GM19455 (cell line): ENCODE data around the gene SGCD.

Experiments used
- ATAC-seq: cut with Tn5 transposase; IDR thresholded peaks from one replicate; pipeline ENCODE4 v1.9.1; 2021; ENCODE audit not compliant: unreplicated experiment

SGCD gene

GRCh38 chr5:156326718-156327259, at the start of gene SGCD:
TSS of gene SGCD (plus strand) at chr5:156327164.
- no peak for ATAC-seq

DNA sequence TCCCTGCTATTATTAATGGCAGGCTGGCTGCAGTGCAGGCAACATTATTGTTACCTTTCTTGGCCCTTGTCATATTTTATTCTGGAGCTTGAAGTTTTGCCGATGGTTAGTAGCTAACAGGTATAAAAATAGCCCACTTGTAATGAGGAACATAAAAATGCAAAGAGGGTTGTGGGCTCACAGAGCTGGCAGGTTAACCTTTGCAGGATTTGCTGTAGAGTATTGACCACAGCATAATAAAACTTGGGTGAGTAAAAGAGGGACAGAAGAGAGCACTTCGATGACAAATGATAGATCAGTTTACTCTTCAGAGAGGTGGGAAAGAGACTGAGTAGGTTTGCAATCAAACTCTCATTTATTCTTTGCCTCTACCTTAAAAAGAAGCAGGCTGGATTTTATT, 49.7 kb upstream of the SGCD start:
- ATAC-seq, result no peak

GRCh38 chr5:156295431-156295830, 31.5 kb upstream of the SGCD start:
- no peak for ATAC-seq

DNA sequence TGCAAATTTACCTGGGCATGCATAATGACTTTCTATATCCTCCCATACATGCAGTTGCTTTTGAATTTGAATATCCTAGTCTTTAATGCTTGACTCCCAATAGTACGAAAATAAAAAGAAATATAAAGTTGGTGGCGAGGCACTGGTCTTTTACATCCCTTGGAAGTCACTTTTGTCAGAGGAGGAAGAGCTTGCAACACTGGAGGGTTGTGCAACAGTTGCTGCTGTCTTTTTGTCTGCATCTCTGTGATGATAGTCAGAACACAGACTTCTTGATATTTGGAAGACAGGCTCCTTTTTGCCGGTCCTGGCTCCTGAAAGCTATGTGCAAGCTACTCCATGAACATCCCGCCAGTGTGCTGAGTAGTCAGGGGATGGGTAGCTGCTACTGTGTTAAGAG, 16.8 kb upstream of the SGCD start:
- no peak for ATAC-seq

GRCh38 chr5:156312897-156313694, 13.9 kb upstream of the SGCD start:
- ATAC-seq, result no peak

- ATAC-seq, result no peak
These were observed 12.5 kb upstream of the SGCD start for GRCh38 chr5:156314416-156314815.

DNA sequence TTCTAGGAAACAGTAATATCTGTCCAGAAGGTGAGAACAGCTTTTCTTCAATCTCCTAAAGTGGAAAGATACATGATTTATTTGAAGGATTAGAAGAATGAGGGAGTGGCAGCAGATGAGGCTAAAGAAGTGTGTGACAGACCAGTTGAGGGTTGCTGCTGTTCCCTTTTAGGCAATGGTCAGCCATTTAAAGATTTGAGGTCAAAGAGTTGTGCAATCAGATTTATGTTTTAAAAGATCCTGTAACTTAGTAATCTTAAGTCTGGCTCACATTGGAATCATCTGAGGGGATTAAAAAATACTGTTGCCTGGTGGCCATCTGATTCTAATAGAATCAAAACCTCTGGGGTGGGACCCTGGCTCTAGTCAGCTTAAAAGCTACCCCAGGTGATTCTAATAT, 4.3 kb upstream of the SGCD start:
- ATAC-seq, result no peak

DNA sequence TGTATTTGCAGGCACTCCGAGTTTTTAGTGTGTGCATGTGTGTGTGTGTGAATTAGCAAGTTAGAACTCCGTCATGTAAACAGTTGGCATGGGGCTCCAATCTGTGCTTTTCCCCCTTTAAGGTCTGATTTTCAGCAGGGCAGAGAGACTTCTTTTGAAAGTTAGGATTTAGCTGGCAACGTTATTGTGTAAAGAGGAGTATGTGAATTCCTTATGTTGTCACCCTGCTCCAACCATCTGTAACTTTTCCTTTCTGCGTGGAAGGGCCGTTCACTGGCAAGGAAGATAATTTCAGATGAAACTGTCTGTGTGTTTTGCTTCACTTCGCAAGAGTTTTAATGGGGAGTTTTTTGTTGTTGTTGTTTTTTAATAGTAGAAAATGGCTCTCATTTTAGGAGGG, 332 bp downstream of the SGCD start:
- ATAC-seq, result no peak

- no peak for ATAC-seq
These were observed 1.2 kb downstream of the SGCD start for GRCh38 chr5:156328161-156328560.

DNA sequence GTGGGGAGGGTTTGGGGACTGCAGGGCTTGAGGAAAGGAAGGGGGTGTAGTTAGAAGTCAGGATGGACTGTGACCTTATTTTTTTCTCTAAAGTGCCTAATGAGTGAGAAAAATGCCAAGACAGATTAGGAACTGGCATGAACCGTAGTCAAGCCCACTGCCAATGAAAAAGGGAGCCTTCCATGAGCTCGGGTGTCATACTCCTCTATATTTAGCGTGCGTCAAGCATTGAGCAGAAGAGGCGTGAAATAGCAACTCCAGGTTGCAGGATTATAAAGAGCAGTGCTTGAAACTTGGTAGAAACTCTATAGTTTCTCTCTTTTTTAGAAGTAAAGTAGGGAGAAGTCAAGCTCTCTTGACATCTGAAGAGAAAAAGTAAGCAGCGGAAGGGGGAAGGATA, 1.8 kb downstream of the SGCD start:
- ATAC-seq, result no peak

GRCh38 chr5:156329171-156329611, 2.2 kb downstream of the SGCD start:
- no peak for ATAC-seq

DNA sequence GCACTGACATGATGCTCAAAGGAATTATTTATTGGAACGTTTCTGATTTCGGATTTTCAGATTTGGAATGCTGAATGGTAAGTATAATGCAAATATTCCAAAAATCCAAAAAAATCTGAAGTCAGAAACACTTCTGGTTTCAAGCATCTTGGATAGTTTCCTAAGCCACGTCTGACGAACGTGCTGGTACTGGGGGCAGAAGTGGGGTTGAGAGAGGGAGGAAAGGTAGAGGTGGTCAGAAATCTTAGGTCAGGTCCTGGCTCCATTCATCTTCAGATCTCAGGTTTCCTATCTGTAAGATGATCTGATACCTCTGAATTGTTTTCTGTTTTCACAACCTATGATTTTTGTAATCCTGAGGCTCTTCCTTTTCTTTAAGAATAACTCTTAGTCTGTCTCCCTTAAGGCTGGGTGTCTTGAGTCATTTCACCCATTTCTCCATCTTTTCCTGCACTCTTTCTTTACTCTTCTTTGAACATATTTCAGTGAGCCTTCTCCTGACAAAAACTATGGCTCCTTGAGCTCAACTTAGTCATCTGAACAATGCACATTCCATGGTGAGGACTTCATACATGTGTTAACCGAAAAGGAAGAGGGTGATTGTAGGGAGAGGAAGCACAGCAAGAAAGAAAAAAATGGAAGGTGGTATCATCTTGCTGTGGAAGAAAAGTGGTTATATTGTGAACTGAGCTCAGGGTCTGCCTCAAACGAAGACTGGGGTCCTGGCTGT, 3.3 kb downstream of the SGCD start:
- ATAC-seq, result no peak

DNA sequence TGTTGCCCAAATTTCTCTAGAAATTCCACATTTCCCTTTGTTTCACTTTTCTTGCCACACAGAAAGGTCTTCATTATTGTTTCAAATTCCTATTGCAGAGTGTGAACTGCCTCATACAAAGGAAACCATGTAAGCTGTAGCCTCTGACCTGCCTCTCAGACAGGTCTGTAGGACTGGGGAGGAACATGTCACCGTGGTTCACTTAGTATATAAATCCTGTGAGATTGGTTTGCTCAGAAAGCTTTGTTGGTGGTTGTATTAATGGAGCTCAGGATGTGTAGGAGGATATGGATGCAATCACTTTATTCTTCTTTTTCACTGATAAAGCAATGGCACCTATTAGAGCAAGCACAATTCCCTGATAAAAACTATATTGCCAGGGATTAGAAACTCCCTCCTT, 4.2 kb downstream of the SGCD start:
- no peak for ATAC-seq

DNA sequence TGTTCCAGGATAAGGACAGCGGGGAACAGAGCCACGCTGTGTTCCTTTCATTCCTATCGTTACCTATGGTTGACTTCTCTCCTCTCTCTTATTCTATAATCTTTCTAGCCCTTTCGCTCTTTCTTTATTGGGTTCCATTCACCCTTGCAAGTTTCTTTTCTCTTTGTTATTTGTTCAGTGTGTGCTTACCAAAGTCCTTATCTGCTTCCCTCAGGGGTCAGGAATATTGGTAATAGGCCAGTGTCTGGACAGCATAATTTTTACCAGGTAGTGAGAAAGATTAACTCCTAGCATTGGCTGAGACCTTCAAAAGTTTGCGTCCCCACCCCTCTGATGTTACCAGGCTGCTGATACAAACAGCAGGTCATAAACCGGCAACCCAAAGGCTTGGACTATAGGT, 4.9 kb downstream of the SGCD start:
- ATAC-seq, result no peak

- no peak for ATAC-seq
These were observed 5.3 kb downstream of the SGCD start for GRCh38 chr5:156332245-156332644.

DNA sequence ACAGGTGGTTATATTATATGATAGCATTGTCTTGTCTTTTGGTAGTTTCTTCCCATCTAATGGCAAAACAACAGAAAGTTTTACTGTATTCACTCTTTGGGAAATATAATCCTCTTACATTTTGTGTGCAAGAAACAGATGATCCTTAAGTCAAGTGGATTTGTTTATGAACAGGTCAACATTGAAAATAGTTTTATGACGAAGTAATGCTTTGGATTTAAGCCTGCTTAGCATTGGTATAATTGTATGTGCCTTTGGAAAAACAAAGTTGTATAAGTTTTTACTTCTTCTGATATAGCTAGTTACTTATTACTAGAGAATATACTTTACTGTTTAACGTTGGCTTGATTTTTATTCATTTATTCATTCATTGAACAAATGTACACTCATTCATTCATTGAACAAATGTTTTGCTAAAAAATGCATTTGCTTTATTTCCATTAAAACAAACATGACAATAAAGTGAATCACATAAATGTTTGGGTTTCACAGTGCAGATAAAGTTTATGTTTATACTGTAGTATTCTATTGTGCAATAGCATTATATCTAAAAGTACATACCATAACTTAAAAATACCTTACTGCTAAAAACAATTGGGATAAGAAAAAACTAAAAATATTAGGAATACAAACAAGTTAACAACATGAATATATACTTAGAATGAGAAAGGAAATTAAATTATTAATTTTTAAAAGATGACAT, 12.3 kb downstream of the SGCD start:
- ATAC-seq, result no peak

- no peak for ATAC-seq
These were observed 13.9 kb downstream of the SGCD start for GRCh38 chr5:156340893-156341292.

DNA sequence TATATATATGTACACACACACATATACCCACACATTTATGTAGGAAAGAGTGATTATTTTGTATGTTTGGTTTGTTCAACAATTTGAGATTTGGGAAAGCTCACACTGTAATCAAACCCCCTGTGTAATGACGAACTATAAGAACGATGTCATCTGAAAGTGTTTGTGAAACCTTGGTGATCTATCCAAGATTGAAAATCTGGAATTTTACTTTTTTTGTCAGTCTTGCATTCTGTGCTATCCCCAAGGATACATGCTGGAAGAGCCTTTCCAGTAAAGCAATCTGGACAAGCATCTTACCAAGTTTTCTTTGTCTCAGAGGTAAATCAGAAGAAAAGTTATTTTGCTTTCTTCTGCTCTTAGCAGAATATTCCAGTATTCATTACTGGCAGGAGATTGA, 23.3 kb downstream of the SGCD start:
- ATAC-seq, result no peak

- no peak for ATAC-seq
These were observed 24.5 kb downstream of the SGCD start for GRCh38 chr5:156351423-156351822.

- no peak for ATAC-seq
These were observed 27.6 kb downstream of the SGCD start for GRCh38 chr5:156354571-156354970.

- peak; percentile 52 for ATAC-seq
These were observed 29.3 kb downstream of the SGCD start for GRCh38 chr5:156356238-156356637.

DNA sequence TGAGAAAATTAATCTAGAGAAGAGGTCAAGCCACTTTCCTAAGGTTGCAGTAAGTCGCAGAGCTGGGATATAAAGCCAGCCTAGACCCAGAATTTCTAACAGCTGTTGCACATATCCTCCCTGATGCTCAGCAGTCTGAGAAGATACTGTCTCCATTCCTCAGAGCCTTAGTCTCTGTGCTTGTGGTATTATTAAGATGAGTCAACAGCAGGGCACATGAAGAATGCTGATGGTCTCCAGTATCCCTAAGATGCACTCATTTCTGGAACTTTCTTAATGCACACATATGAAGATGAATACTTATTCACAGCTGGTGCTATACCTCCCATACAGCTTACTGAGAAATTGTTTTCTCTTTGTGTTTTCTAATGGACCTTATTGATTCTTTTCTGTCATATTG, 32.5 kb downstream of the SGCD start:
- ATAC-seq, result peak; percentile 55
